GM21737 (cell line): ENCODE measurements around the gene CDKN2C.

Experiments
- ATAC-seq: cut with Tn5 transposase; IDR thresholded peaks from one replicate; pipeline ENCODE4 v1.9.1; 2021; ENCODE audit warnings: mild to moderate bottlenecking, moderate library complexity; ENCODE audit not compliant: unreplicated experiment

The CDKN2C gene

GRCh38 chr1:50964863-50965262 lies 5.2 kb upstream of the CDKN2C start:
- no peak for ATAC-seq

- no peak for ATAC-seq
These were observed 3.1 kb upstream of the CDKN2C start for GRCh38 chr1:50966991-50967390.

- no peak for ATAC-seq
These were observed 2.5 kb upstream of the CDKN2C start for GRCh38 chr1:50967416-50968157.

GRCh38 chr1:50968158-50968820 lies 1.8 kb upstream of the CDKN2C start:
- peak; percentile 54 for ATAC-seq

- peak; percentile 26 for ATAC-seq
These were observed 1.0 kb upstream of the CDKN2C start for GRCh38 chr1:50968821-50969610.

GRCh38 chr1:50970509-50970887 lies 453 bp downstream of the CDKN2C start:
- ATAC-seq, result no peak

GRCh38 chr1:50970931-50971582 lies 1.0 kb downstream of the CDKN2C start:
- ATAC-seq, result no peak

GRCh38 chr1:50971748-50972305 lies 1.8 kb downstream of the CDKN2C start:
- no peak for ATAC-seq

GRCh38 chr1:50972766-50973165 lies 2.7 kb downstream of the CDKN2C start:
- ATAC-seq, result no peak

GRCh38 chr1:50973255-50973654 lies 3.2 kb downstream of the CDKN2C start:
- ATAC-seq, result no peak

- ATAC-seq, result no peak
These were observed 4.0 kb downstream of the CDKN2C start for GRCh38 chr1:50973875-50974617.

- ATAC-seq, result no peak
These were observed 4.5 kb downstream of the CDKN2C start for GRCh38 chr1:50974618-50974935.

- ATAC-seq, result no peak
These were observed 5.4 kb downstream of the CDKN2C start for GRCh38 chr1:50975436-50975835.

GRCh38 chr1:50976111-50976889 lies 6.3 kb downstream of the CDKN2C start:
- no peak for ATAC-seq

- peak; percentile 49 for ATAC-seq
These were observed 7.0 kb downstream of the CDKN2C start for GRCh38 chr1:50976890-50977574.

- ATAC-seq, result peak; percentile 46
These were observed 7.6 kb downstream of the CDKN2C start for GRCh38 chr1:50977575-50978143.

GRCh38 chr1:50978144-50978851 lies 8.3 kb downstream of the CDKN2C start:
- ATAC-seq, result peak; percentile 45
